Large intestine (tissue), 3 donors: Measurements from ENCODE around the gene PTPRB. TPM values are rescaled to one million over a fixed set of nuclear protein-coding genes. Genes with fewer than 3 reads are reported as not detected.
A peak's percentile ranks its signal among the peaks of the same experiment; 100 is the strongest.

Experiments
- DNase-seq, 2 donors: peaks; one replicate each; pipeline versions ENCODE4 v3.0.0 to v3.0.0-alpha.2; 2013
- H3K27ac ChIP-seq: one replicate; pipeline ENCODE4 v1.5.1; 2013; ENCODE audit warnings: low read length
- H3K27me3 ChIP-seq: 2 replicates; pipeline ENCODE4 v1.6.1; 2013; ENCODE audit warnings: low read length; ENCODE audit not compliant: control insufficient read depth, insufficient read depth
- H3K36me3 ChIP-seq: 2 replicates; pipeline ENCODE4 v1.6.1; 2013; ENCODE audit warnings: low read length; ENCODE audit not compliant: control insufficient read depth, insufficient read depth
- H3K4me1 ChIP-seq: one replicate; pipeline ENCODE4 v1.6.1; 2013; ENCODE audit warnings: low read length; ENCODE audit not compliant: control insufficient read depth, insufficient read depth
- H3K4me3 ChIP-seq: one replicate; pipeline ENCODE4 v1.5.1; 2013; ENCODE audit warnings: low read length
- H3K9me3 ChIP-seq: one replicate; pipeline ENCODE4 v1.6.1; 2013; ENCODE audit warnings: mild to moderate bottlenecking, low read depth, low read length, moderate library complexity; ENCODE audit not compliant: control insufficient read depth
- WGBS: methylation state at CpG from one replicate; pipeline ENCODE4 v1.1.5; 2013; ENCODE audit warnings: low lambda C conversion rate; ENCODE audit not compliant: insufficient coverage; 5-methylcytosine and 5-hydroxymethylcytosine counted together
- polyA plus RNA-seq: library from polyadenylated mRNA; unstranded; fragments of 120-200 nt; gene quantifications from one replicate; pipeline ENCODE4 v1.2.1, GENCODE V29; 2013

PTPRB gene
- polyA plus RNA-seq, 1 donor, result 7.2 TPM

DNA sequence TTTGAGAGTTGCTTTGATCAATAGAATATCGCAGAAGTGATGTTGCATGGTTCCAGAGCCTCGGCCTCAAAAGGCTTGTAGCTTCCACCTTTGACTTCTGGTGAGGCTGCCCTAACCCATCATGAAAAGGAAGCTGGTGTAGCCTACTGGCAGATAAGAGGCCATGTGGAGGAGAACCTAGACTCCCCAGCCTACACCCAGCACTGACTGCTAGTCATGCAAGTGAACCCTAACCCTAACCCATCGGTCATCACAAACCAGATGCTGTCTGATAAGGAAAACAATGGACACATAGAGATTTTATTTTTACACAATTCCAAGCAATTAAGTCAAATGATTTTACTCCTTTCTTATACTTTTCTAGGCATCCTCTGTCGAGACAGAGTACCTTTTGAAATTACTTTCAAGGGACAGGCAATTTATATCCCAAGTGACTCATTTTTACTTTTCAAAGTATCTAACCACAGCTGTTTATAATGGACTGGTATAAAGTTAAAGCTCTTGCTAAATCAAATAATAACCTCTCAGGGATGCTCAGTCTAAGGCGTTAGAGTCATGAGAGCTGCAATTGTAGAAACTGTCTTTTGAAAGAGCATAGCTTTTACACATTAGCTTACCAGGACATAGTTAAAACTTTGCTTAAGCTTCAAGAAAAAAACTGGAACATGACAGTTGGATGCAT, 17.6 kb downstream of the PTPRB start:
- no peaks in the 10 kb centered on the region for H3K9me3 ChIP-seq

DNA sequence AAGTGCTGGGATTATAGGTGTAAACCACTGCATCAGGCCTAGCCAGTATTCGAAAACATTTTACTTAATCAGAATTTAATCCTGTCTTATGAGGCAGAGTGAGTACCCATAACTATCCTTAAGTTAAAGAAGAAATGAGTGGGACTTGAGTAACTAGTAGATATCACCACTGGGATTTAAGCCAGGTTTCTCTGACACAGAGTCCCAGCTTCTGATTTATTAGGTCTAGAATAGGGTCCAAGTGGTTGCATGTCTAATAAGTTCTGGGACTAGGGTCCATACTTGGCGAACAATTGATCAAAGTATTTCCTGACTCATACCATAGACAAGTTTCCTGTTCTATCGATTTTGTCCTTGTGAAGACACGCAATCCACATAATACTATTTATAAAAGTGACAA, 18.9 kb downstream of the PTPRB start:
- H3K27ac ChIP-seq, result no peak overlapping the region

More for the DNA sequence above, 17.6 kb downstream of the PTPRB start:
- no peak overlapping the region for H3K27ac ChIP-seq
- no peaks in the 10 kb centered on the region for H3K4me1 ChIP-seq
- no peak for DNase-seq
- H3K36me3 ChIP-seq, result no peaks in the 10 kb centered on the region
- H3K4me3 ChIP-seq, result no peak overlapping the region
- peaks cover 2% of the 10 kb centered on the region for H3K27me3 ChIP-seq
- WGBS, result 80% methylated on average over 1 of the region's 5 CpGs

DNA sequence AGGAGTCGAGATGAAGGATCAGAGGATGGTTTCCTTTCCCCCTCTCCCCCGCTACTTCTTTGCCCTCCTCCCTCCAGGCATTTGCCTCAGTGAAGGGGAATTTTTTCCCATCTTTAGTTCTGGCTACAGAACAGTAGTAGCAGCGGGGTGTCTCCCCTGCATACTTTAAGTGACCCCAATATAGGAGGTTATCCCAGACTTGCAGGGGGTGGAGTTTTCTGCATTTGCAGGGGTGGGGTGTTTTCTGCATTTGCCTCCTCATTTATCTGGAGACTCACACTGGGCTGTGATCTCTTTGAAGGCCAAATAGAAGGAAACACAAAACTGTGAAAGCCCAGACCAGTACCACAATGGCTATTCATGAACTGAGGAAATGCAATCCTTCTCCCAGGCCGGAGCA, 19.8 kb downstream of the PTPRB start:
- Histone ChIP-seq H3K27ac (no peak overlapping the region), H3K9me3 (no peaks in the 10 kb centered on the region), H3K36me3 (no peaks in the 10 kb centered on the region), H3K4me3 (no peak overlapping the region), H3K27me3 (peaks cover 2% of the 10 kb centered on the region), H3K4me1 (no peaks in the 10 kb centered on the region)
- DNase-seq, result no peak
- WGBS, result 80% methylated on average over 1 of the region's 4 CpGs

More for the DNA sequence above, 18.9 kb downstream of the PTPRB start:
- H3K9me3 ChIP-seq, result no peaks in the 10 kb centered on the region
- no peaks in the 10 kb centered on the region for H3K36me3 ChIP-seq
- 100% methylated on average over 1 of the region's 4 CpGs for WGBS
- peaks cover 2% of the 10 kb centered on the region for H3K27me3 ChIP-seq
- no peak overlapping the region for H3K4me3 ChIP-seq
- DNase-seq, result no peak
- H3K4me1 ChIP-seq, result no peaks in the 10 kb centered on the region

DNA sequence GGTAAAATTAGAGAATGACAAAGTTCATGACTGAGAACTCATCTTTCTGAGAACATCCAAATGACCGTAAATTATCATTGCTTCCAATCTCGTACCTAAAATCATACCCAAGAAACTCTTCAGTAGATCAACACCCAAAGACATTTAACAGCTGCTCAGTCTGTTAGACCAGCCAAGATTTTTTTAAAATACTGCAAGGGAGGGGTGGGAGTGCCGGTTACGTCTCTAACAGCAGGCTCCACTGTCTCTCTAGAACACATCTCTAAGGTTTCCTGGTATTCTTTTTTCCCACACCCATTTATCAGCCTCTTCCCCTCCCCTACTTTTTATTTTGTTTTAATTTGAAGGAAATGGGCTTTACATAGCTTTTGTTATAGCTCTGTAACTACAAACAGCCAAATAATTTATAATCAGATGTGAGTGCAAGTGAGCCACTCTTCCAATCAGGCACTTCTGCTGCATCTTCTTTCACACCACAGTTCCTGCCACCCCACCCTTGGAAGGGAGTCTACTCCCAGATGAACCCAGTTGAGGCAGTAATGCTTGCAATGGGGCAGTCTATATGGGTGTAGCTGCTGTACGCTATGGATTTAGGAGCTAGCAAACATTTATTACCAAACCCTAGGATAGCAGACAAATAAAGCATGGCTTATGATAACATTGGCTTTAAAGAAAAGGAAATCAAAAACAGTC, 21.9 kb downstream of the PTPRB start:
- H3K4me3 ChIP-seq, result no peak overlapping the region
- no peak overlapping the region for H3K27ac ChIP-seq
- DNase-seq, result no peak
- H3K9me3 ChIP-seq, result no peaks in the 10 kb centered on the region
- WGBS, result 85% methylated on average over 2 of the region's 5 CpGs
- no peaks in the 10 kb centered on the region for H3K36me3 ChIP-seq
- H3K27me3 ChIP-seq, result peaks cover 4% of the 10 kb centered on the region
- H3K4me1 ChIP-seq, result no peaks in the 10 kb centered on the region

DNA sequence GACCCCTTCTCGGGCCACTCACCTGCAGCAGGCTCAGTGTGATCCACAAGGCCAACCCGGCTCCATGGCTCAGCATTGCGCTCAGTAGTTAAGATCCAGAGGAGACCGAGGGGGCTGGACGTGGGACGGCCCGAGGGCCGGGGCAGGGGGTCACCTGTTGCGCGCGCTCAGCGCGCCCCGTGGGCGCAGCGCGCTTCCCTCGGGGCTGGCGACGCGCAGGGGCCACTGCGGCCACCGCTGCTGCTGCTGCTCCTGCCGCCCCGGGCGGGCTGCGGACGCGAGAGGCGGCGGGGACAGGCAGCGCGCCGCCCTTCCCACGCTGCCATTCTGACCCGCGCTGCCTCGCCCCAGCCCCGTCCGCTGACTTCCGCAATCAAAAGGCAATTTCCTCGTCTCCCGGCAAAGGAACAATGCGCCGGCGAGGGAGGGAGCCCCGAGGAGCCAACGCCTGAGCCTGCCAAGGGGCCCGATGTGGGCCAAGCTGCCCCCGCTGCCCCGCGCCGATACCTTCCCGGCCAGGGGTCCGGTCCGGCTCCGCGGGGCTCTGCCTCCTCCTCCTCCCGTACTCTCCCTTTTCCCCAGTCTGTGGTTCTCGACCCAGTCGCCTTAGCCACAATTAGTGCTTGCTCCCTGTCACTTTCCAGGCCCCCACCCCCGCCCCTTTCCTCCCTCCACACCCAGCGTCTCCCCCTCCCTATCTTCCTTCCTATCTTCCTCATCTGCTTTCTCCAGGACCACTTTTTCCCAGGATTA, 27.3 kb downstream of the PTPRB start:
- Histone ChIP-seq H3K36me3 (no peaks in the 10 kb centered on the region), H3K27ac (no peak overlapping the region), H3K4me3 (peak overlapping the region; percentile 63), H3K4me1 (peaks cover 4% of the 10 kb centered on the region), H3K27me3 (peaks cover 13% of the 10 kb centered on the region), H3K9me3 (no peaks in the 10 kb centered on the region)
- DNase-seq, result peak; percentile 26 to 75
- 0% methylated on average over 1 of the region's 63 CpGs for WGBS

DNA sequence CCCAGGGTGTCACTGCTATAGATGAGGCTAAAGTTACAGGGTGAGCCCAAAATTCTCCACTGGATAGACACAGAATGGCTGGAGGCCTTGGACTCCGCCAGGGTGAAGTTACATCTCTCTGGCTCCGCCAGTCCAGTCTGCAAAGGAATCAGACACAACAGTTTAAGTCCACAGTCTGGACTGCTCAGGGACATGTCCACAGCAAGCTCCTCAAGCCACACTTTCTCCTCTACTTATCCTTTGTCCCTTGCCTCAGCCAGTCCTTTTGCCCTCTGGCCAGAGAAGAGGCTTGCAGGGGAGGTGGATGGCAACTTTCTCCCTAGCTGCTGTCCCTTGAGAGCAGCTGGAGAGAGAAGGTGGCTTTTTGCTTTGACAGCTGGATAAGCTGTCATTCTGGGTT, 28.0 kb downstream of the PTPRB start:
- Histone ChIP-seq H3K4me1 (peaks cover 4% of the 10 kb centered on the region), H3K9me3 (no peaks in the 10 kb centered on the region), H3K36me3 (no peaks in the 10 kb centered on the region), H3K27me3 (peaks cover 13% of the 10 kb centered on the region), H3K27ac (no peak overlapping the region), H3K4me3 (peak overlapping the region; percentile 63)
- no CpG with 5 or more reads among the region's 2 CpGs for WGBS
- DNase-seq, result peak in 1 of 2 donors; percentile 28

DNA sequence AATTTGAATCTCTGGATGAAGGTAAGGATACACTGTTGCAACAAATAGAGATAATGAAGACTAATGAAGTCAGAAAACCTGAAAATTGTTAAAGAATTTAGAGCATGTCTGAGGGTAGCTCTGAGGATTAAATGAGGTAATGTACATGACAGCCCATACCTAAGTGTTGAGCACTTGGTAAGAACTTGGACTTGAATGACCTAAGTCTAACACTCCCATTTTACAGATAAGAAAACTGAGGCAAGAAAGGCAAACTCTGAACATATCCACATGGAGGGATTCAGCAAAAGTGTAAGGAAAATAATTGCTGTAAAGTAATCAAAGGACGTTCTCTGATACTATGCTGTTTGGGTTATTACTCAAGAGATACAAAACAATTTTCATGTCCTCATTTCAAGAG, 29.0 kb downstream of the PTPRB start:
- no peak overlapping the region for H3K27ac ChIP-seq
- peaks cover 13% of the 10 kb centered on the region for H3K27me3 ChIP-seq
- no peaks in the 10 kb centered on the region for H3K9me3 ChIP-seq
- peaks cover 4% of the 10 kb centered on the region for H3K4me1 ChIP-seq
- no peak for DNase-seq
- no peaks in the 10 kb centered on the region for H3K36me3 ChIP-seq
- 60% methylated on average over 1 of the region's 1 CpG for WGBS
- H3K4me3 ChIP-seq, result no peak overlapping the region

DNA sequence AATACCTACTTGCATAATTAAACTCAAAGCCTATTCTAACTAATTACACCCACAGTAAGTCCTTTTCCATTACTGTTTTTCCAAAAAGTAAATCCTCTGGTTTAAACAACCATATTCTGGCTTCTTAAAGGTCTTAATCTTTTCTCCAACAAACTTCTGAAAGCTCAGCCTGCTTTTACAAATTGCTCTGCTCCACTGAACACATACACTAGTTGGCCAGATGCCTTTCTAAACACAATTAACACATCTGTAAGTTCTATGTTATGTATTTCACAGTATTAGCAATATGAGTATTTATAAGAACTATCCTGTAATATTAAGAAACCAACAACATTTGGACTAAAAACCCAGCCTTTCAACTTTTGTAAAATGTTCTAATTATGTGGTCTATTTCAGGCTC, 30.1 kb downstream of the PTPRB start:
- peaks cover 4% of the 10 kb centered on the region for H3K4me1 ChIP-seq
- no peak for DNase-seq
- no peaks in the 10 kb centered on the region for H3K36me3 ChIP-seq
- no peak overlapping the region for H3K27ac ChIP-seq
- H3K4me3 ChIP-seq, result no peak overlapping the region
- H3K9me3 ChIP-seq, result no peaks in the 10 kb centered on the region
- H3K27me3 ChIP-seq, result peaks cover 13% of the 10 kb centered on the region

DNA sequence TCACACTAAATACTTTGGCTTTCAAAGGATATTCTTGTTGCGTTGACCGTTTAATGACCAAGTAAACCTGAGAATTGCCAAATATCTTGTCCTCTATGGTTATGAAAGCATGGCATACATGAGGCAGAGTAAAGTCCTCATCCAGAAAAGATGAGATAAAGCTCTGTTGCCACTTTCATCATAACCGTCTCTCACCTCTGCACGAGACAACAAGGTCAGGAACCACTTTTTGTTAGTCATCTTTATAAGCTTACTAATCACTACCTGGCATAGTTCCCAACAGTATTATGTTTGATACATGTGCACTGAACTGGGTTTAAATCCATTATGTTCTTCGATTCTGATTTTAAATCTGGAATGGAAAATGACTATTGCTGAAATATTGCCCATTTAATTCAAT, 31.3 kb downstream of the PTPRB start:
- H3K27me3 ChIP-seq, result peaks cover 10% of the 10 kb centered on the region
- peaks cover 4% of the 10 kb centered on the region for H3K4me1 ChIP-seq
- no peaks in the 10 kb centered on the region for H3K36me3 ChIP-seq
- no peaks in the 10 kb centered on the region for H3K9me3 ChIP-seq
- no peak overlapping the region for H3K27ac ChIP-seq
- peak; percentile 28 to 36 for DNase-seq
- no peak overlapping the region for H3K4me3 ChIP-seq
- WGBS, result 100% methylated on average over 1 of the region's 5 CpGs

DNA sequence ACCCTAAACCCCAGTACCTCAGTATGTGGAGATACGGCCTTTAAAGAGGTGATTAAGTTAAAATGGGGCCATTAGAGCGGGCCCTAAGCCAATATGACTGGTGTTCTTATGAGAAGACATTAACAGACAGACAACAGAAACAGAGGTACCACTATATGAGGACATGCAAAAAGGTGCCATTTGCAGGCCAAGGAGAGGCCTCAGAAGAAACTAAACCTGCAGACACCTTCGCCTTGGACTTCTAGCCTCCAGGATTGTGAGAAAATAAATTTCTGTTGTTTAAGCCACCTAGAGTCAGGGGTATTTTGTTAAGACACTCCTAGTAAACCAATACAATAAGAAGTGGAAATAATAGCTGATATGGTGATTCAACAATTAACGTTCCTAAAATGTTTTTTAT, 32.6 kb downstream of the PTPRB start:
- Histone ChIP-seq H3K4me3 (no peak overlapping the region), H3K36me3 (no peaks in the 10 kb centered on the region), H3K4me1 (peaks cover 4% of the 10 kb centered on the region), H3K9me3 (no peaks in the 10 kb centered on the region), H3K27ac (no peak overlapping the region), H3K27me3 (peaks cover 8% of the 10 kb centered on the region)
- 100% methylated on average over 1 of the region's 4 CpGs for WGBS
- DNase-seq, result no peak
